NT2/D1 (cell line): ENCODE data around the gene RAD18.

Source experiments
- DNase-seq: peaks from one replicate; pipeline ENCODE4 v3.0.0-alpha.2; 2011; ENCODE audit warnings: low read depth, low spot score
- H3K27me3 ChIP-seq: 2 replicates; pipeline ENCODE4 v1.6.0; 2011; ENCODE audit warnings: mild to moderate bottlenecking; ENCODE audit not compliant: insufficient read length, insufficient read depth
- H3K36me3 ChIP-seq: 2 replicates; pipeline ENCODE4 v1.6.1; 2011; ENCODE audit warnings: mild to moderate bottlenecking, low read length, mixed read lengths; ENCODE audit not compliant: insufficient read depth, insufficient read length
- H3K4me1 ChIP-seq: 2 replicates; pipeline ENCODE4 v1.5.1; 2011; ENCODE audit not compliant: insufficient read depth, insufficient read length
- H3K4me3 ChIP-seq: 2 replicates; pipeline ENCODE4 v1.5.1; 2011; ENCODE audit warnings: low read depth; ENCODE audit not compliant: insufficient read length
- H3K9ac ChIP-seq: 2 replicates; pipeline ENCODE4 v1.6.0; 2011; ENCODE audit warnings: low read depth; ENCODE audit not compliant: insufficient read length
- H3K9me3 ChIP-seq: 2 replicates; pipeline ENCODE4 v1.5.1; 2011; ENCODE audit warnings: mild to moderate bottlenecking, low read length; ENCODE audit not compliant: insufficient read depth
- SUZ12 ChIP-seq: IDR thresholded peaks from 2 replicates; pipeline ENCODE4 v1.6.1; 2011; ENCODE audit not compliant: insufficient read length, insufficient read depth; ENCODE audit errors: extremely low read depth
- YY1 ChIP-seq: IDR thresholded peaks from 2 replicates; pipeline ENCODE4 v1.6.1; 2011; ENCODE audit not compliant: insufficient read length, insufficient read depth
- ZNF274 ChIP-seq: IDR thresholded peaks from 2 replicates; pipeline ENCODE4 v1.6.1; 2011; ENCODE audit warnings: mild to moderate bottlenecking, low read depth, low read length

The RAD18 gene

DNA sequence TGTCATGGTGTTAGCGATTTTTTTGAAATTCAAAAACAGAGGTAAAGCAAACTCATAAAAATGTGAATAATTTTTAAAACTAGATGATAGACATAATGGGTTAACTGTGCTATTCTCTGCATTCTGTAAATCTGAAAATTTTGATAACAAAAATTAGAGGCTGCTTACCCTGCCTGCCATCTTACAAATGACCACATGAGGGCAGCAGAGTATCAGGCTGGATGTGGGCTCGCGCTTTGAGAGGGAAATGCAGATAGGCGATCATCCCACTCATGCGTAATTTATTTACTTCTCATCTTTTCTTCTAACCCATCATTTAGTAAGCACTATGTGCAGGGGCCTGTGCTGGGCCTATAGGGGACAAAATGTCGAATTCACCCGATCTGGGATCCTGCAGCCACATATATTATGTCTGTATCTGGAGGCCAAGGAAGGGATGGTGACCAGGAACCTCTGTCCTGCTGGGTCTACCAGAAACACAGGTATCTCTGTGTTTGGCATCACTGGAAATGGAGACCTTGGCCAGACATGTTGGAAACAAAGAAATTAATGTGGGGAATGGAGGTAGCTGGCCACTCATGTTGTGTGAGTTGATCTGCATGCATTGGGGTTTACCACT lies 7.8 kb upstream of the RAD18 start:
- Histone ChIP-seq H3K4me1 (no peaks in the 10 kb centered on the region), H3K4me3 (no peak overlapping the region), H3K9ac (no peak overlapping the region), H3K9me3 (no peaks in the 10 kb centered on the region), H3K27me3 (peaks cover 10% of the 10 kb centered on the region), H3K36me3 (no peaks in the 10 kb centered on the region)
- TF ChIP-seq YY1 (no peak), SUZ12 (no peak), ZNF274 (no peak)
- peak; percentile 40 for DNase-seq

- DNase-seq = no peak
- H3K36me3 ChIP-seq = no peaks in the 10 kb centered on the region
- no peak overlapping the region for H3K9ac ChIP-seq
- TF ChIP-seq YY1 = no peak
- no peak for TF ChIP-seq SUZ12
- TF ChIP-seq ZNF274 = no peak
- H3K27me3 ChIP-seq = peaks cover 10% of the 10 kb centered on the region
- H3K9me3 ChIP-seq = no peaks in the 10 kb centered on the region
- peaks cover 6% of the 10 kb centered on the region for H3K4me1 ChIP-seq
- H3K4me3 ChIP-seq = no peak overlapping the region
Measured at GRCh38 chr3:8969241-8969640, 6.0 kb upstream of the RAD18 start.

DNA sequence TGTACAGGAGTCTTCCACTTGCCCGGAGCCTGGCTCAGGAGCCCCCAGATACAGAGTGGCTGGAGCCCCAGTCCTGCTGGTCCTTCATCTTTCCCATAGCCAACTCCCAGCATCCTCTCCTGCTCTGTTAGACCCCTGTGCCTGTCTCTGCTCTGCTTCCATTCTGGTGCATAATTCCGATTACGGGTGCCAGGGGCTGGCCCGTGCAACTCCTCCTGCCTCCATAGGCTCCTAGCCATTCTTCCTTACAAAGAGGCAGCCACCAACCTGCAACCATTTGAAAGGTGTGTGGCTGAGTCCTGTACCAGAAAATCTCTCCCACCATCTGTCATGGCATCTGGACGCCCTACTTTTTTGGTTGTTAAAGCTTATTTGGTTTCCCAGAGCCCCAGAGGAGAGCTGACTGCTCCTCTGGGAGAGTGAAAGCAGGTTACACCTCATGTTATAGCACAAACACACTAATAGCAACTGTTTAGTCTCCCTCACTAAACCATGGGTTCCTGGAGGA lies 5.2 kb upstream of the RAD18 start:
- H3K27me3 ChIP-seq = peaks cover 10% of the 10 kb centered on the region
- H3K4me3 ChIP-seq = no peak overlapping the region
- H3K36me3 ChIP-seq = no peaks in the 10 kb centered on the region
- peaks cover 6% of the 10 kb centered on the region for H3K4me1 ChIP-seq
- TF ChIP-seq SUZ12 = no peak
- TF ChIP-seq ZNF274 = no peak
- TF ChIP-seq YY1 = no peak
- no peak for DNase-seq
- no peak overlapping the region for H3K9ac ChIP-seq
- no peaks in the 10 kb centered on the region for H3K9me3 ChIP-seq

- H3K27me3 ChIP-seq = peaks cover 10% of the 10 kb centered on the region
- no peak for DNase-seq
- H3K9ac ChIP-seq = no peak overlapping the region
- TF ChIP-seq SUZ12 = no peak
- TF ChIP-seq ZNF274 = no peak
- no peak for TF ChIP-seq YY1
- H3K36me3 ChIP-seq = no peaks in the 10 kb centered on the region
- H3K9me3 ChIP-seq = no peaks in the 10 kb centered on the region
- H3K4me3 ChIP-seq = no peak overlapping the region
- H3K4me1 ChIP-seq = peaks cover 6% of the 10 kb centered on the region
Measured at GRCh38 chr3:8967553-8967952, 4.3 kb upstream of the RAD18 start.

- no peak for DNase-seq
Measured at GRCh38 chr3:8966820-8967348, 3.6 kb upstream of the RAD18 start.

DNA sequence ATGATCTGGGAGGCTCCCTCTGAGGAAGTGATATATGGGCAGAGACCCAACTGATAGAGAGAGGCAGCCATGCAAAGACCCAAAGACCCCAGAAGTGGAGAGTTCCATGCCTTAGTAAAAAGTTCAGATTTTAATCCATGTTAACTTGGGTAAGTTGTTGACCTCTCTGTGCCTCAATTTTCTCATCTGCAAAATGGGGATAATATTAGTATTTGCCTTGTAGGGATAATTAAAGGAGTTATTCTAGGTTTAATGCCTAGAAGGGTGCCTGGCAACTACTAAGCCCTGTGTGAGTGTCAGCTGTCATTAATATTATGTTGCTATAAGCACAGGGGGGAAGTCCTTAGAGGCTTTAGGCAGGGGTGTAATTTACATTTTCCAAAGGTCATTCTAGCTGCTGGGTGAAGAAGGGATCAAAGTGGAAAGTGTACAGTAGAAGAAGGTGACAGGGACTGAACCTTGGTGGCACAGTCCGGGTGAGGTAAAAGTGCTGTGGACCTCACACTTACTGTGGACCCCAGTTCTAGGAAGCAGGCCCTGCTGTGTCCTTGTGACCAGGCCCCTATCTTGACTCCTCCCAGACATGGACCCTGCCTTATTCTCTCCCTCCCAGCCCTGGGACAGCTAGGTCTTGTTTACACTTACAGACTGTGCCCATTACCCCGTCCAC lies 3.0 kb upstream of the RAD18 start:
- H3K9me3 ChIP-seq = no peaks in the 10 kb centered on the region
- no peak overlapping the region for H3K4me3 ChIP-seq
- no peak for DNase-seq
- no peak for TF ChIP-seq ZNF274
- TF ChIP-seq YY1 = no peak
- no peak for TF ChIP-seq SUZ12
- H3K9ac ChIP-seq = no peak overlapping the region
- peaks cover 5% of the 10 kb centered on the region for H3K36me3 ChIP-seq
- peaks cover 2% of the 10 kb centered on the region for H3K27me3 ChIP-seq
- H3K4me1 ChIP-seq = peaks cover 6% of the 10 kb centered on the region

More at GRCh38 chr3:8966820-8967348, 3.6 kb upstream of the RAD18 start:
- Histone ChIP-seq H3K4me1 (peaks cover 6% of the 10 kb centered on the region), H3K9ac (no peak overlapping the region), H3K36me3 (no peaks in the 10 kb centered on the region), H3K27me3 (peaks cover 8% of the 10 kb centered on the region), H3K9me3 (no peaks in the 10 kb centered on the region), H3K4me3 (no peak overlapping the region)
- TF ChIP-seq ZNF274 (no peak), SUZ12 (no peak)
